K562 (cell line): ENCODE measurements around the gene CSTB.

Source experiments
- CREB1 ChIP-seq, 2 experiments: sonication (generic) in 1 of 2; formaldehyde crosslinking in 1 of 2; IDR thresholded peaks; 2 replicates each; pipeline versions ENCODE4 v1.6.1 to v1.8.0; 2012 to 2022; ENCODE audit warnings: inconsistent platforms in 1 of 2, mild to moderate bottlenecking in 1 of 2, missing genetic modification reagents in 1 of 2, moderate library complexity in 1 of 2
- HDAC6 ChIP-seq: IDR thresholded peaks from 2 replicates; pipeline ENCODE4 v1.6.1; 2012; ENCODE audit warnings: low read depth, mild to moderate bottlenecking, control low read depth, inconsistent platforms, low read length, moderate library complexity
- NR2C2 ChIP-seq, 2 experiments: fragments of 200-800 bp in 1 of 2; sonication (Bioruptor generic) in 1 of 2; sonication (generic) in 1 of 2; formaldehyde crosslinking in 1 of 2; IDR thresholded peaks; 2 replicates each; pipeline versions ENCODE4 v1.6.1 to v1.8.0; 2016 to 2022; ENCODE audit warnings: mild to moderate bottlenecking in 1 of 2, missing compliant biosample characterization in 1 of 2, missing genetic modification characterization in 1 of 2, missing genetic modification reagents in 1 of 2
- POLR2AphosphoS2 ChIP-seq: IDR thresholded peaks from 2 replicates; pipeline ENCODE4 v1.6.1; 2012; ENCODE audit warnings: low read length, improper control_type of control experiment
- SIN3B ChIP-seq: fragments of 450-650 bp; IDR thresholded peaks from 2 replicates; pipeline ENCODE4 v1.6.1; 2017; ENCODE audit warnings: low read depth, mild to moderate bottlenecking, moderate library complexity
- SMAD3 ChIP-seq: fragments of 450-650 bp; formaldehyde crosslinking; conservative IDR thresholded peaks from 2 replicates; pipeline ENCODE4 v1.4.0; 2020; ENCODE audit warnings: mild to moderate bottlenecking
- TF ChIP-seq, protein P1 (sequence below): fragments of 450-650 bp; formaldehyde crosslinking; IDR thresholded peaks from 2 replicates; pipeline ENCODE4 v1.4.0; 2020; ENCODE audit warnings: mild to moderate bottlenecking
- TF ChIP-seq, protein P2 (sequence below), 3 experiments: IDR thresholded peaks in 2 of 3; conservative IDR thresholded peaks in 1 of 3; 2 replicates each; pipeline ENCODE4 v1.5.1; 2011 to 2012; ENCODE audit warnings: low read length in 3 of 3, mild to moderate bottlenecking in 3 of 3, control low read depth in 2 of 3, improper control_type of control experiment in 1 of 3, inconsistent platforms in 1 of 3, low read depth in 1 of 3, mixed read lengths in 1 of 3, moderate library complexity in 1 of 3; ENCODE audit not compliant: insufficient read depth in 2 of 3
- TF ChIP-seq, protein P3 (sequence below): fragments of 200-400 bp; formaldehyde crosslinking; IDR thresholded peaks from 2 replicates; pipeline ENCODE4 v1.6.1; 2017; ENCODE audit warnings: mild to moderate bottlenecking, low read depth, low read length, moderate library complexity
- TF ChIP-seq, protein P4 (sequence below): fragments of 250-450 bp; sonication (Bioruptor Pico); IDR thresholded peaks from 2 replicates; pipeline ENCODE4 v1.5.0; 2020; ENCODE audit warnings: mild to moderate bottlenecking, borderline replicate concordance

DNA sequence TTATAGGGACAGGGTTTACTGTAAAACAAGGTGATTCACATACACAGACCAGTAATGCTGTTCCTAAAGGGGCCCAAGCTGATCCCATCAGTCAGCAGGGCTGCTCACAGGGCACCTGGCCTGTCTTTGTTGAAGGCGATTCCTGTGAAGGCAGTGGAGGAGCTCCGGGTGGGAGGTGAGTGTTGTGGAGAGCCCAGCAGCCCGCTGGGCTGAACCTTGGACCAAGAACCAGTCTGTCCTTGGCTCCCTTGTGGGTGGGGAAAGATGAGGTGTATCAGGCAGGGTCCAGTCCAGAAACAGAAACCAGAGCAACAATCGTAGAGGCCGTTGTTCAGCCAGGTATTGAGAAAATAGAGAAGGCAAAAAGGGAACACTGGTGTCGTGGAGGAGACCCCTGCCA lies 44.6 kb downstream of the CSTB start:
- TF ChIP-seq NR2C2 (CRISPR knock-in tag; IDR thresholded peaks at IDR 0.05): no peak
- no peak for TF ChIP-seq NR2C2 (tag; IDR thresholded peaks at IDR 0.05)
- TF ChIP-seq, protein P1, sequence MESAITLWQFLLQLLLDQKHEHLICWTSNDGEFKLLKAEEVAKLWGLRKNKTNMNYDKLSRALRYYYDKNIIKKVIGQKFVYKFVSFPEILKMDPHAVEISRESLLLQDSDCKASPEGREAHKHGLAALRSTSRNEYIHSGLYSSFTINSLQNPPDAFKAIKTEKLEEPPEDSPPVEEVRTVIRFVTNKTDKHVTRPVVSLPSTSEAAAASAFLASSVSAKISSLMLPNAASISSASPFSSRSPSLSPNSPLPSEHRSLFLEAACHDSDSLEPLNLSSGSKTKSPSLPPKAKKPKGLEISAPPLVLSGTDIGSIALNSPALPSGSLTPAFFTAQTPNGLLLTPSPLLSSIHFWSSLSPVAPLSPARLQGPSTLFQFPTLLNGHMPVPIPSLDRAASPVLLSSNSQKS (CRISPR knock-in tag): no peak
- no peak for TF ChIP-seq SIN3B
- TF ChIP-seq SMAD3 (CRISPR knock-in tag): no peak
- TF ChIP-seq, protein P2, sequence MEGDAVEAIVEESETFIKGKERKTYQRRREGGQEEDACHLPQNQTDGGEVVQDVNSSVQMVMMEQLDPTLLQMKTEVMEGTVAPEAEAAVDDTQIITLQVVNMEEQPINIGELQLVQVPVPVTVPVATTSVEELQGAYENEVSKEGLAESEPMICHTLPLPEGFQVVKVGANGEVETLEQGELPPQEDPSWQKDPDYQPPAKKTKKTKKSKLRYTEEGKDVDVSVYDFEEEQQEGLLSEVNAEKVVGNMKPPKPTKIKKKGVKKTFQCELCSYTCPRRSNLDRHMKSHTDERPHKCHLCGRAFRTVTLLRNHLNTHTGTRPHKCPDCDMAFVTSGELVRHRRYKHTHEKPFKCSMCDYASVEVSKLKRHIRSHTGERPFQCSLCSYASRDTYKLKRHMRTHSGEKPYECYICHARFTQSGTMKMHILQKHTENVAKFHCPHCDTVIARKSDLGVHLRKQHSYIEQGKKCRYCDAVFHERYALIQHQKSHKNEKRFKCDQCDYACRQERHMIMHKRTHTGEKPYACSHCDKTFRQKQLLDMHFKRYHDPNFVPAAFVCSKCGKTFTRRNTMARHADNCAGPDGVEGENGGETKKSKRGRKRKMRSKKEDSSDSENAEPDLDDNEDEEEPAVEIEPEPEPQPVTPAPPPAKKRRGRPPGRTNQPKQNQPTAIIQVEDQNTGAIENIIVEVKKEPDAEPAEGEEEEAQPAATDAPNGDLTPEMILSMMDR (IDR thresholded peaks at IDR 0.05 in 2 of 3, conservative IDR thresholded peaks at IDR 0.05 in 1 of 3; ENCODE audit: insufficient read depth in 2 of 3, low read depth in 1 of 3, low read length in 3 of 3): no peak
- TF ChIP-seq, protein P3, sequence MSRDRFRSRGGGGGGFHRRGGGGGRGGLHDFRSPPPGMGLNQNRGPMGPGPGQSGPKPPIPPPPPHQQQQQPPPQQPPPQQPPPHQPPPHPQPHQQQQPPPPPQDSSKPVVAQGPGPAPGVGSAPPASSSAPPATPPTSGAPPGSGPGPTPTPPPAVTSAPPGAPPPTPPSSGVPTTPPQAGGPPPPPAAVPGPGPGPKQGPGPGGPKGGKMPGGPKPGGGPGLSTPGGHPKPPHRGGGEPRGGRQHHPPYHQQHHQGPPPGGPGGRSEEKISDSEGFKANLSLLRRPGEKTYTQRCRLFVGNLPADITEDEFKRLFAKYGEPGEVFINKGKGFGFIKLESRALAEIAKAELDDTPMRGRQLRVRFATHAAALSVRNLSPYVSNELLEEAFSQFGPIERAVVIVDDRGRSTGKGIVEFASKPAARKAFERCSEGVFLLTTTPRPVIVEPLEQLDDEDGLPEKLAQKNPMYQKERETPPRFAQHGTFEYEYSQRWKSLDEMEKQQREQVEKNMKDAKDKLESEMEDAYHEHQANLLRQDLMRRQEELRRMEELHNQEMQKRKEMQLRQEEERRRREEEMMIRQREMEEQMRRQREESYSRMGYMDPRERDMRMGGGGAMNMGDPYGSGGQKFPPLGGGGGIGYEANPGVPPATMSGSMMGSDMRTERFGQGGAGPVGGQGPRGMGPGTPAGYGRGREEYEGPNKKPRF: no peak
- TF ChIP-seq POLR2AphosphoS2: no peak
- TF ChIP-seq, protein P4, sequence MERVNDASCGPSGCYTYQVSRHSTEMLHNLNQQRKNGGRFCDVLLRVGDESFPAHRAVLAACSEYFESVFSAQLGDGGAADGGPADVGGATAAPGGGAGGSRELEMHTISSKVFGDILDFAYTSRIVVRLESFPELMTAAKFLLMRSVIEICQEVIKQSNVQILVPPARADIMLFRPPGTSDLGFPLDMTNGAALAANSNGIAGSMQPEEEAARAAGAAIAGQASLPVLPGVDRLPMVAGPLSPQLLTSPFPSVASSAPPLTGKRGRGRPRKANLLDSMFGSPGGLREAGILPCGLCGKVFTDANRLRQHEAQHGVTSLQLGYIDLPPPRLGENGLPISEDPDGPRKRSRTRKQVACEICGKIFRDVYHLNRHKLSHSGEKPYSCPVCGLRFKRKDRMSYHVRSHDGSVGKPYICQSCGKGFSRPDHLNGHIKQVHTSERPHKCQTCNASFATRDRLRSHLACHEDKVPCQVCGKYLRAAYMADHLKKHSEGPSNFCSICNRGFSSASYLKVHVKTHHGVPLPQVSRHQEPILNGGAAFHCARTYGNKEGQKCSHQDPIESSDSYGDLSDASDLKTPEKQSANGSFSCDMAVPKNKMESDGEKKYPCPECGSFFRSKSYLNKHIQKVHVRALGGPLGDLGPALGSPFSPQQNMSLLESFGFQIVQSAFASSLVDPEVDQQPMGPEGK (CRISPR knock-in tag): no peak
- TF ChIP-seq CREB1 (IDR thresholded peaks at IDR 0.05): no peak
- no peak for TF ChIP-seq CREB1 (CRISPR knock-in tag; IDR thresholded peaks at IDR 0.05)
- no peak for TF ChIP-seq HDAC6
